HepG2 (cell line): Measurements from ENCODE around the gene INHBE. TPM values are rescaled to one million over a fixed set of nuclear protein-coding genes. Genes with fewer than 3 reads are reported as not detected.
A peak's percentile ranks its signal among the peaks of the same experiment; 100 is the strongest.

Experiments
- ATAC-seq: fragments of 200-7000 bp; cut with Tn5 transposase; 3 replicates; pipeline ENCODE4 v1.9.1; 2020; ENCODE audit warnings: mild to moderate bottlenecking, moderate library complexity
- BruUV-seq: library from RNA; stranded (reverse); fragments of 400-500 nt; replicated peaks from 2 replicates; lab custom pipeline; 2021; lab: Mats Ljungman, UMichigan
- CTCF ChIA-PET: fragments of 300-600 bp; formaldehyde crosslinking; extraction: SDS; loops from one replicate; lab custom pipeline; 2021; ENCODE audit warnings: low total read pairs, inconsistent platforms, low intra/inter-chr PET ratio; lab: Yijun Ruan, JAX
- POLR2A ChIA-PET: fragments of 350-600 bp; sonication (Branson Sonifier 250); formaldehyde crosslinking; loops from one replicate; lab custom pipeline; 2020; ENCODE audit warnings: antibody characterized with exemption, inconsistent platforms; lab: Yijun Ruan, JAX
- DNase-seq: peaks from one replicate; pipeline ENCODE4 v3.0.0-alpha.2; 2015; ENCODE audit warnings: low spot score
- FAIRE-seq: peaks from 3 replicates; lab custom pipeline; 2011; peaks lifted over from hg19 to GRCh38; lab: Jason Lieb, UNC
- H2AFZ ChIP-seq: one replicate; pipeline ENCODE4 v1.6.1; 2011; ENCODE audit warnings: low read length, inconsistent platforms
- H3K27ac ChIP-seq: fragments of 300-600 bp; 3 replicates; pipeline ENCODE4 v1.8.0; 2011; ENCODE audit warnings: mixed run types, mild to moderate bottlenecking, mixed read lengths, low read length, inconsistent platforms; ENCODE audit not compliant: insufficient read depth; ENCODE audit errors: extremely low read length
- H3K27me3 ChIP-seq, 2 experiments: fragments of 200-600 bp in 1 of 2; 2 replicates in 1 of 2; 3 replicates in 1 of 2; pipeline versions ENCODE4 v1.6.0 to v1.8.0; 2011; ENCODE audit warnings: low read length in 2 of 2, mild to moderate bottlenecking in 2 of 2, moderate library complexity in 2 of 2, inconsistent platforms in 1 of 2; ENCODE audit not compliant: insufficient read depth in 2 of 2, control insufficient read depth in 1 of 2
- H3K36me3 ChIP-seq, 2 experiments: fragments of 200-600 bp in 1 of 2; replicated peaks in 1 of 2; 2 replicates in 1 of 2; 3 replicates in 1 of 2; pipeline versions ENCODE4 v1.5.1 to v1.8.0; 2011; ENCODE audit warnings: low read length in 2 of 2, inconsistent platforms in 1 of 2; ENCODE audit not compliant: insufficient read depth in 2 of 2, control insufficient read depth in 1 of 2
- H3K4me1 ChIP-seq: 2 replicates; pipeline ENCODE4 v1.5.1; 2012; ENCODE audit warnings: low read length, inconsistent platforms; ENCODE audit not compliant: insufficient read depth
- H3K4me2 ChIP-seq: 2 replicates; pipeline ENCODE4 v1.6.0; 2011; ENCODE audit warnings: low read depth, low read length, inconsistent platforms
- H3K4me3 ChIP-seq, 3 experiments: fragments of 200-600 bp in 1 of 3; sonication (generic), shearing (Covaris generic) in 1 of 3; replicated peaks in 1 of 3; 2 replicates each; pipeline ENCODE4 v1.5.1; 2011 to 2016; ENCODE audit warnings: low read length in 3 of 3, inconsistent platforms in 2 of 3, low read depth in 2 of 3, mild to moderate bottlenecking in 2 of 3, control low read depth in 1 of 3, mixed read lengths in 1 of 3; ENCODE audit not compliant: insufficient read depth in 1 of 3
- H3K79me2 ChIP-seq: one replicate; pipeline ENCODE4 v1.6.1; 2011; ENCODE audit warnings: low read length, inconsistent platforms; ENCODE audit not compliant: insufficient read depth
- H3K9ac ChIP-seq: 2 replicates; pipeline ENCODE4 v1.6.0; 2011; ENCODE audit warnings: mild to moderate bottlenecking, low read depth, low read length, inconsistent platforms; ENCODE audit not compliant: insufficient read depth
- H3K9me3 ChIP-seq: 2 replicates; pipeline ENCODE4 v1.5.1; 2012; ENCODE audit warnings: mild to moderate bottlenecking, low read length
- H4K20me1 ChIP-seq: 2 replicates; pipeline ENCODE4 v1.6.0; 2011; ENCODE audit warnings: inconsistent platforms, mild to moderate bottlenecking, low read length, moderate library complexity; ENCODE audit not compliant: insufficient read depth
- ATF7 ChIP-seq, 2 experiments: fragments of 450-650 bp in 1 of 2; sonication (generic) in 1 of 2; formaldehyde crosslinking in 1 of 2; IDR thresholded peaks; 2 replicates each; pipeline versions ENCODE4 v1.4.0 to v1.6.1; 2016 to 2020; ENCODE audit warnings: antibody characterized with exemption in 1 of 2, mild to moderate bottlenecking in 1 of 2, missing genetic modification reagents in 1 of 2
- FOXO1 ChIP-seq: sonication (generic); formaldehyde crosslinking; IDR thresholded peaks from 2 replicates; pipeline ENCODE4 v1.4.0; 2020; ENCODE audit warnings: missing genetic modification reagents
- GMEB1 ChIP-seq: sonication (generic); formaldehyde crosslinking; IDR thresholded peaks from 2 replicates; pipeline ENCODE4 v1.5.1; 2020; ENCODE audit warnings: missing genetic modification reagents, mild to moderate bottlenecking, borderline replicate concordance
- MAFK ChIP-seq, 2 experiments: IDR thresholded peaks in 1 of 2; conservative IDR thresholded peaks in 1 of 2; 2 replicates each; pipeline ENCODE4 v1.6.1; 2011; ENCODE audit warnings: improper control_type of control experiment in 2 of 2, low read length in 2 of 2
- NFKBIZ ChIP-seq: IDR thresholded peaks from 2 replicates; pipeline ENCODE4 v1.6.1; 2018; ENCODE audit warnings: missing genetic modification reagents, missing compliant biosample characterization
- NFYC ChIP-seq: IDR thresholded peaks from 2 replicates; pipeline ENCODE4 v1.6.1; 2016; ENCODE audit warnings: missing genetic modification reagents, missing compliant biosample characterization
- NR2F1 ChIP-seq, 2 experiments: fragments of 450-650 bp in 1 of 2; formaldehyde crosslinking in 1 of 2; IDR thresholded peaks; 2 replicates each; pipeline versions ENCODE4 v1.5.0 to v1.6.1; 2016 to 2020; ENCODE audit warnings: mild to moderate bottlenecking in 1 of 2, missing compliant biosample characterization in 1 of 2, missing genetic modification reagents in 1 of 2, moderate library complexity in 1 of 2
- PLRG1 ChIP-seq: fragments of 450-650 bp; conservative IDR thresholded peaks from 2 replicates; pipeline ENCODE4 v1.6.1; 2016
- RARG ChIP-seq: sonication (generic); formaldehyde crosslinking; IDR thresholded peaks from 2 replicates; pipeline ENCODE4 v1.4.0; 2020; ENCODE audit warnings: low read depth, mild to moderate bottlenecking, missing genetic modification reagents
- REPIN1 ChIP-seq: sonication (generic); formaldehyde crosslinking; IDR thresholded peaks from 2 replicates; pipeline ENCODE4 v1.8.0; 2022; ENCODE audit warnings: missing genetic modification reagents, low read depth, mild to moderate bottlenecking, borderline replicate concordance
- SAP130 ChIP-seq: IDR thresholded peaks from 2 replicates; pipeline ENCODE4 v1.6.1; 2016; ENCODE audit warnings: low read depth
- SNAPC5 ChIP-seq: sonication (generic); formaldehyde crosslinking; IDR thresholded peaks from 2 replicates; pipeline ENCODE4 v1.8.1; 2023; ENCODE audit warnings: mild to moderate bottlenecking, missing genetic modification reagents, borderline replicate concordance
- TAF1 ChIP-seq: sonication (generic); formaldehyde crosslinking; IDR thresholded peaks from 2 replicates; pipeline ENCODE4 v1.4.0; 2020; ENCODE audit warnings: missing genetic modification reagents
- YEATS4 ChIP-seq: sonication (generic); formaldehyde crosslinking; IDR thresholded peaks from 2 replicates; pipeline ENCODE4 v1.4.0; 2020; ENCODE audit warnings: missing genetic modification reagents, borderline replicate concordance
- ZNF256 ChIP-seq: sonication (generic); formaldehyde crosslinking; conservative IDR thresholded peaks from 2 replicates; pipeline ENCODE4 v1.4.0; 2020; ENCODE audit warnings: missing genetic modification reagents
- ZNF274 ChIP-seq: sonication (generic); formaldehyde crosslinking; IDR thresholded peaks from 2 replicates; pipeline ENCODE4 v1.5.1; 2020; ENCODE audit warnings: mild to moderate bottlenecking, missing genetic modification reagents
- ZNF530 ChIP-seq: sonication (generic); formaldehyde crosslinking; IDR thresholded peaks from 2 replicates; pipeline ENCODE4 v1.5.0; 2020; ENCODE audit warnings: low read depth, mild to moderate bottlenecking, missing genetic modification reagents
- ZNF558 ChIP-seq: sonication (generic); formaldehyde crosslinking; IDR thresholded peaks from 2 replicates; pipeline ENCODE4 v1.9.0; 2022; ENCODE audit warnings: mild to moderate bottlenecking, missing genetic modification reagents, borderline replicate concordance
- ZNF574 ChIP-seq: sonication (generic); formaldehyde crosslinking; IDR thresholded peaks from 2 replicates; pipeline ENCODE4 v1.4.0; 2020; ENCODE audit warnings: missing genetic modification reagents
- WGBS: methylation state at CpG from one replicate; pipeline ENCODE4 v1.1.6; 2017; ENCODE audit warnings: low lambda C conversion rate; 5-methylcytosine and 5-hydroxymethylcytosine counted together
- in situ Hi-C: cut with HindIII; loops from 2 replicates; pipeline ENCODE4 v1.10.0; 2017; ENCODE audit warnings: low pct_unique_long_range_greater_than_20kb; ENCODE audit not compliant: extremely low pct_ligation_motif_present
- intact Hi-C: fragments of 100-400 bp; cut with micrococcal nuclease; formaldehyde crosslinking; loops from one replicate; pipeline ENCODE4 v1.10.0; 2022; ENCODE audit not compliant: unreplicated experiment
- polyA plus RNA-seq, 8 experiments: library from polyadenylated mRNA; depleted of rRNA in 3 of 8; stranded (reverse) in 7 of 8; unstranded in 1 of 8; fragments of >200 nt; fragmentation: Illumina TruSeq in 4 of 8; extraction: Trizol in 4 of 8; gene quantifications; 2 replicates each; pipeline versions ENCODE4 v1.2.1 to v1.2.3, GENCODE V29; 2011 to 2016; ENCODE audit warnings: low read depth in 4 of 8, missing spikeins in 1 of 8, mixed read lengths in 1 of 8; ENCODE audit not compliant: insufficient read depth in 1 of 8
- total RNA-seq, 5 experiments: library from RNA; depleted of rRNA; stranded (reverse); fragments of >200 nt; fragmentation: Illumina TruSeq; extraction: Trizol; gene quantifications; 2 replicates each; pipeline ENCODE4 v1.2.3, GENCODE V29; 2016; ENCODE audit warnings: low read depth in 1 of 5

Gene INHBE
- total and polyA plus RNA-seq, 2 of the 13 experiments (the other 11 are each of a cell fraction or from before 2014, with no cell fraction given): 17.0 to 32.0 TPM

DNA sequence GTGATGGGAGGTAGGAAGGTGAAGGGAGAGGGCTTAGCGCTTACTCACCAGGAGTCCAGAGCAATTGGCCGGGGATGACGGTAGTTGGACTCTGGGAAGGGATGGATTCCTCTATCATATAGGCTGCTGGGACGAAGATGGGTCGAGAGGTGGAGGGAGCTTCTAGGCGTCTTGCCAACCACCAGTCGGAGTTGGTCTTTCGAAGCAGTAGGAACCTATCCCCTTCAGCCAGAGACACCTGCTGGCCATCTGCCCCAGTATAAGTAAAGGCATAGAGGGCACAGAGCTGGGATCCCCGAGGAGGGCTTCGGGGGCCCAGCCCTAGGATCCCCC lies 23.9 kb downstream of the INHBE start:
- ChIA-PET CTCF (no interaction called here), POLR2A (no interaction called here)
- intact Hi-C loops (no loop called here), in situ Hi-C loops (no loop called here)
- H3K79me2 ChIP-seq: no peaks in the 10 kb centered on the region
- FAIRE-seq (no peak), DNase-seq (no peak), ATAC-seq (peak; percentile 9; the same call in 2 of the 3 replicates)
- no peak overlapping the region for H3K27ac ChIP-seq
- no peaks in the 10 kb centered on the region for H3K36me3 ChIP-seq
- H3K4me1 ChIP-seq: peaks cover 35% of the 10 kb centered on the region
- TF ChIP-seq ATF7 (IDR thresholded peaks at IDR 0.05) (no peak), ATF7 (CRISPR knock-in tag; IDR thresholded peaks at IDR 0.05) (no peak), ZNF530 (CRISPR knock-in tag) (no peak), PLRG1 (no peak), RARG (CRISPR knock-in tag) (no peak), GMEB1 (CRISPR knock-in tag) (no peak), ZNF558 (no peak), ZNF274 (CRISPR knock-in tag) (no peak), NFYC (CRISPR knock-in tag) (no peak), FOXO1 (CRISPR knock-in tag) (no peak), MAFK (conservative IDR thresholded peaks at IDR 0.05 in 1 of 2, IDR thresholded peaks at IDR 0.05 in 1 of 2; ENCODE audit: low read length in 2 of 2) (no peak), ZNF574 (no peak), TAF1 (CRISPR knock-in tag) (no peak), ZNF256 (CRISPR knock-in tag) (no peak), YEATS4 (CRISPR knock-in tag) (no peak), SNAPC5 (CRISPR knock-in tag) (no peak), REPIN1 (CRISPR knock-in tag) (no peak), NR2F1 (CRISPR knock-in tag; IDR thresholded peaks at IDR 0.05) (no peak), NFKBIZ (no peak), SAP130 (CRISPR knock-in tag) (no peak)
- H3K9me3 ChIP-seq: no peaks in the 10 kb centered on the region
- WGBS: 45% methylated on average over 10 of the region's 10 CpGs
- H3K4me3 ChIP-seq: no peak overlapping the region
- H3K9ac ChIP-seq: no peak overlapping the region
- H3K27me3 ChIP-seq: peaks cover 8 to 62% of the 10 kb centered on the region in 2 experiments
- H2AFZ ChIP-seq: no peak overlapping the region
- no TSS peak for BruUV-seq
- no peaks in the 10 kb centered on the region for H4K20me1 ChIP-seq
- H3K4me2 ChIP-seq: no peak overlapping the region
